Hepatocyte (in vitro differentiated cells): ENCODE results near the gene KANTR. TPM values are rescaled to one million over a fixed set of nuclear protein-coding genes. Genes with fewer than 3 reads are reported as not detected.

Experiments
- DNase-seq: peaks from one replicate; pipeline ENCODE4 v3.0.0-alpha.2; 2016; ENCODE audit warnings: low spot score
- H2AFZ ChIP-seq: fragments of 200-600 bp; sonication (generic); 2 replicates; pipeline ENCODE4 v1.6.0; 2016; ENCODE audit warnings: antibody characterized with exemption, mild to moderate bottlenecking
- H3K27ac ChIP-seq: fragments of 200-600 bp; sonication (generic); 2 replicates; pipeline ENCODE4 v1.5.1; 2016; ENCODE audit warnings: mild to moderate bottlenecking
- H3K27me3 ChIP-seq: fragments of 200-600 bp; sonication (generic); 2 replicates; pipeline ENCODE4 v1.6.1; 2016
- H3K36me3 ChIP-seq: fragments of 200-600 bp; sonication (generic); replicated peaks from 2 replicates; pipeline ENCODE4 v1.5.1; 2016; ENCODE audit warnings: low read depth; ENCODE audit not compliant: insufficient read depth
- H3K4me1 ChIP-seq: fragments of 200-600 bp; sonication (generic); 2 replicates; pipeline ENCODE4 v1.5.1; 2016; ENCODE audit warnings: mild to moderate bottlenecking, moderate library complexity; ENCODE audit not compliant: insufficient read depth
- H3K4me2 ChIP-seq: fragments of 200-600 bp; sonication (generic); 2 replicates; pipeline ENCODE4 v1.6.0; 2016
- H3K4me3 ChIP-seq: fragments of 200-600 bp; sonication (generic); 2 replicates; pipeline ENCODE4 v1.5.1; 2016; ENCODE audit warnings: mild to moderate bottlenecking
- H3K79me2 ChIP-seq: fragments of 200-600 bp; sonication (generic); 2 replicates; pipeline ENCODE4 v1.6.0; 2017; ENCODE audit warnings: mild to moderate bottlenecking
- H3K9me2 ChIP-seq: fragments of 200-600 bp; sonication (generic); replicated peaks from 2 replicates; pipeline ENCODE4 v1.6.0; 2017; ENCODE audit warnings: mild to moderate bottlenecking; ENCODE audit not compliant: insufficient read depth
- H3K9me3 ChIP-seq: fragments of 200-600 bp; sonication (generic); 2 replicates; pipeline ENCODE4 v1.5.1; 2016; ENCODE audit warnings: low read depth, mild to moderate bottlenecking
- H4K20me1 ChIP-seq: fragments of 200-600 bp; sonication (generic); 2 replicates; pipeline ENCODE4 v1.6.0; 2016; ENCODE audit warnings: mild to moderate bottlenecking; ENCODE audit not compliant: insufficient read depth, poor library complexity, severe bottlenecking
- CTCF ChIP-seq: fragments of 200-600 bp; sonication (generic); IDR thresholded peaks from 2 replicates; pipeline ENCODE4 v1.5.1; 2016; ENCODE audit warnings: antibody characterized with exemption, mild to moderate bottlenecking; ENCODE audit not compliant: poor library complexity
- EZH2 ChIP-seq: fragments of 200-600 bp; sonication (generic); IDR thresholded peaks from 2 replicates; pipeline ENCODE4 v1.6.1; 2016; ENCODE audit warnings: antibody characterized with exemption, mild to moderate bottlenecking, borderline replicate concordance
- EZH2phosphoT487 ChIP-seq: fragments of 200-600 bp; sonication (generic); IDR thresholded peaks from one replicate; pipeline ENCODE4 v1.6.1; 2018; ENCODE audit warnings: antibody characterized with exemption, mild to moderate bottlenecking, low read depth, moderate library complexity; ENCODE audit not compliant: unreplicated experiment, severe bottlenecking
- WGBS: methylation state at CpG from one replicate; pipeline ENCODE4 v1.1.6; 2016; ENCODE audit warnings: low lambda C conversion rate; ENCODE audit errors: missing lambda C conversion rate; 5-methylcytosine and 5-hydroxymethylcytosine counted together
- polyA plus RNA-seq: library from polyadenylated mRNA; unstranded; fragments of >200 nt; fragmentation: Nextera tagmentation; extraction: Ambion mirVana; gene quantifications from 2 replicates; pipeline ENCODE4 v1.2.1, GENCODE V29; 2016
- total RNA-seq: library from RNA; depleted of rRNA; stranded (reverse); fragments of >200 nt; gene quantifications from 2 replicates; pipeline ENCODE4 v1.2.3, GENCODE V29; 2014

Gene KANTR
- total and polyA plus RNA-seq, 2 experiments from 2014 or later = 4.0 to 12.5 TPM

GRCh38 chrX:53078943-53079342 lies 15.0 kb upstream of the KANTR start:
- H3K27me3 ChIP-seq = no peaks in the 10 kb centered on the region
- no peaks in the 10 kb centered on the region for H3K4me1 ChIP-seq
- no peak for DNase-seq
- peaks cover 14% of the 10 kb centered on the region for H3K79me2 ChIP-seq
- no peaks in the 10 kb centered on the region for H3K9me2 ChIP-seq
- WGBS = 94% methylated on average over 1 of the region's 1 CpG
- H2AFZ ChIP-seq = no peak overlapping the region
- H3K4me3 ChIP-seq = no peak overlapping the region
- no peaks in the 10 kb centered on the region for H3K36me3 ChIP-seq
- no peak overlapping the region for H3K27ac ChIP-seq
- TF ChIP-seq CTCF (no peak), EZH2phosphoT487 (no peak), EZH2 (no peak)
- H3K9me3 ChIP-seq = no peaks in the 10 kb centered on the region
- H3K4me2 ChIP-seq = no peak overlapping the region
- H4K20me1 ChIP-seq = peaks cover 13% of the 10 kb centered on the region

GRCh38 chrX:53080628-53081580 lies 13.0 kb upstream of the KANTR start:
- no peak for DNase-seq
- H3K27me3 ChIP-seq = no peaks in the 10 kb centered on the region
- H3K27ac ChIP-seq = peak overlapping the region; percentile 72
- no peaks in the 10 kb centered on the region for H3K9me2 ChIP-seq
- peaks cover 19% of the 10 kb centered on the region for H3K79me2 ChIP-seq
- no peaks in the 10 kb centered on the region for H3K36me3 ChIP-seq
- H3K9me3 ChIP-seq = no peaks in the 10 kb centered on the region
- no peak for TF ChIP-seq EZH2phosphoT487
- no peak for TF ChIP-seq CTCF
- no peak for TF ChIP-seq EZH2
- H3K4me2 ChIP-seq = peak overlapping the region; percentile 54
- 58% methylated on average over 12 of the region's 17 CpGs for WGBS
- H4K20me1 ChIP-seq = peaks cover 16% of the 10 kb centered on the region
- no peak overlapping the region for H2AFZ ChIP-seq
- H3K4me3 ChIP-seq = no peak overlapping the region
- no peaks in the 10 kb centered on the region for H3K4me1 ChIP-seq

GRCh38 chrX:53081925-53082772 lies 11.8 kb upstream of the KANTR start, which contains the start of gene TSPYL2:
Gene TSPYL2, plus strand, starts transcription at chrX:53082367. Its CDS starts 132 bp downstream, at chrX:53082499.
- 49% methylated on average over 47 of the region's 86 CpGs for WGBS
- Histone ChIP-seq H4K20me1 (peaks cover 16% of the 10 kb centered on the region), H3K4me3 (peak within 1 kb of the TSS; percentile 53), H3K27me3 (no peaks in the 10 kb centered on the region), H3K36me3 (no peaks in the 10 kb centered on the region), H3K9me3 (no peaks in the 10 kb centered on the region), H3K4me2 (peak within 1 kb of the TSS; percentile 81), H3K9me2 (no peaks in the 10 kb centered on the region), H2AFZ (no peak within 1 kb of the TSS), H3K4me1 (no peaks in the 10 kb centered on the region), H3K79me2 (peaks cover 19% of the 10 kb centered on the region), H3K27ac (peak within 1 kb of the TSS; percentile 83)
- TF ChIP-seq EZH2 = no peak
- TF ChIP-seq CTCF = no peak
- TF ChIP-seq EZH2phosphoT487 = no peak
- DNase-seq = peak; percentile 96
